GM23248 (cell line): ENCODE measurements around the gene LGI2.

ENCODE experiments used
- EZH2 ChIP-seq: fragments of 200-600 bp; sonication (generic); IDR thresholded peaks from 2 replicates; pipeline ENCODE4 v1.6.1; 2018; ENCODE audit warnings: antibody characterized with exemption, mild to moderate bottlenecking; ENCODE audit not compliant: insufficient read depth, poor library complexity, severe bottlenecking
- EZH2phosphoT487 ChIP-seq: fragments of 200-600 bp; sonication (generic); IDR thresholded peaks from 2 replicates; pipeline ENCODE4 v1.6.1; 2018; ENCODE audit warnings: antibody characterized with exemption, moderate library complexity, mild to moderate bottlenecking, low read depth; ENCODE audit not compliant: insufficient read depth

DNA sequence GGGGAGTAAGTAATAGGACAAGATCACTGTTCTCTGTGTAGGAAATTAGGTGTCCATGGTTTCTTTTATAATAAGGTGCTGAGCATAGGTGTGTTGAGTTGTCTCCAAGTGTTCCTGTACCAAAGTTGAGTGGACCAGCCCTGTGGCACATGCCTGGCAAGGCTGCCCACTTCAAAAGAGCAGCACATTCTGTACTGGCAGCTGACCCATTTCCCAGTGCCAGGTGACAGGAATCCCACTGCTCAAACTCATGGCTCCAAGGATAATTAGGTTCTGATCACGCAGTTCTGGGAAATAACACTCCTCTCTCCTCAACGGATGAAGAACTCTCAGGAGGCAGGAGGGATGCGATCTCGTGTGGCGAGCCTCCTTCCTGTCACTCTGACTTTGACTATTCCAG, 12.8 kb upstream of the LGI2 start:
- no peak for TF ChIP-seq EZH2
- no peak for TF ChIP-seq EZH2phosphoT487
